Measurements from ENCODE around the gene FES. TPM values are rescaled to one million over a fixed set of nuclear protein-coding genes. Genes with fewer than 3 reads are reported as not detected.
A peak's percentile ranks its signal among the peaks of the same experiment; 100 is the strongest.

The FES gene
- total RNA-seq, 1 experiment from 2014 or later, result 6.7 TPM

DNA sequence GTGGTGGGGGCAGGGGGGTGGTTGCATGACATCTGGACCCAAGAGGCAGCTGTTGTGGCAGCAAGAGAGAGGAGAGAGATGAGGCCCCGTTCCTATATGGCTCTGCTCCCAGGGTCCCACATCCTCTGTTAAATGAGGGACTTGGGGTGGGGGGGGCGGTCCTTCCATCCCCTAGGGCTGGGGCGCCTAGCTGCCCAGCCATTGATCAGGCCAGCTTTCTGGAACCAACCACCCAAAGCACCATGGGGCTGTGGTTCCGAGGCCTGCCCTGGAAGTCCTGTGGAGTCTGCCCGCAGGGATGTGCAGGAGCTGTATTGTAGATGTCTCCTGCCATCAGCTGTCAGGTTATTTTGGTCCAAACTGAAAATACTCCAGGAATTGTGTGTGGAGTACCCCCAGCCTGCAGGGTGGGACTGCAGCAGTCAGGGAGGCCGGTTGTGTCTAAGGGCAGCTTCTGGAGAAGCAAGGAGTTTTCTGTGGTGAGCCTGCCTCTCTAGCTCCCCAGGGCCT lies 10.8 kb upstream of the FES start:
- Histone ChIP-seq H4K5ac (ENCODE audit: insufficient read length, low read depth, low read length) (no peak overlapping the region), H2BK120ac (ENCODE audit: low read depth, low read length, poor library complexity, severe bottlenecking) (no peak overlapping the region), H4K8ac (replicated peaks; ENCODE audit: insufficient read length, low read depth, low read length) (no peak overlapping the region), H4K20me1 (ENCODE audit: control insufficient read depth, insufficient read depth, insufficient read length) (no peaks in the 10 kb centered on the region), H3K18ac (ENCODE audit: insufficient read length, low read depth, low read length) (no peak overlapping the region), H3K4me2 (ENCODE audit: insufficient read depth, insufficient read length, low read length) (no peak overlapping the region), H3K56ac (ENCODE audit: insufficient read length, low read depth, low read length) (no peak overlapping the region), H3K4me1 (ENCODE audit: insufficient read depth, low read length) (peaks cover 6% of the 10 kb centered on the region; the same call in 1 of the 2 replicates), H3K4ac (ENCODE audit: low read depth, low read length) (no peak overlapping the region), H3K79me2 (ENCODE audit: insufficient read depth, low read length) (no peaks in the 10 kb centered on the region), H3K27me3 (ENCODE audit: insufficient read depth, low read length) (no peaks in the 10 kb centered on the region), H3K23ac (ENCODE audit: insufficient read length, low read depth, low read length) (no peak overlapping the region), H2BK20ac (ENCODE audit: low read depth, low read length, poor library complexity, severe bottlenecking) (no peak overlapping the region), H3K27ac (ENCODE audit: insufficient read length, low read depth, low read length) (no peak overlapping the region), H2BK15ac (ENCODE audit: low read depth, low read length) (no peak overlapping the region), H2AFZ (ENCODE audit: low read length) (no peak overlapping the region), H4K91ac (ENCODE audit: insufficient read length, low read depth, low read length) (no peak overlapping the region), H3K9me3 (ENCODE audit: control insufficient read depth, low read depth, low read length) (no peaks in the 10 kb centered on the region), H2BK5ac (ENCODE audit: insufficient read length, low read length) (no peak overlapping the region), H2AK5ac (ENCODE audit: insufficient read length, low read length) (no peak overlapping the region), H2BK12ac (ENCODE audit: insufficient read length, low read depth, low read length) (no peak overlapping the region), H3K14ac (ENCODE audit: insufficient read depth, low read length) (peak overlapping the region; percentile 58; the same call in 1 of the 2 replicates), H3T11ph (ENCODE audit: low read length) (no peak overlapping the region), H3K23me2 (ENCODE audit: insufficient read length, low read depth, low read length, poor library complexity, severe bottlenecking) (peaks cover 8% of the 10 kb centered on the region), H3K79me1 (ENCODE audit: insufficient read depth, low read depth, low read length, poor library complexity, severe bottlenecking) (peaks cover 2% of the 10 kb centered on the region), H3K9ac (ENCODE audit: extremely low read depth, insufficient read length, low read length) (no peak overlapping the region)
- H3K4me1 Mint-ChIP-seq, result peaks cover 46 to 52% of the 10 kb centered on the region in 2 experiments
- TF ChIP-seq CTCF (conservative IDR thresholded peaks at IDR 0.05), result no peak
- H3K27ac Mint-ChIP-seq, result peak overlapping the region in 1 of 3 experiments; percentile 67; a peak in 1 of 7 replicates
- H3K9me3 Mint-ChIP-seq, result peaks cover 0 to 2% of the 10 kb centered on the region in 2 experiments; a peak in 1 of 5 replicates
- DNase-seq, result peak; percentile 28
- peaks cover 15 to 24% (median 23%) of the 10 kb centered on the region in 3 experiments for H3K36me3 Mint-ChIP-seq (ENCODE audit: insufficient read depth in 1 of 3, low read depth in 3 of 3)
- peak overlapping the region in 1 of 2 experiments; percentile 81; a peak in 1 of 5 replicates for H3K4me3 Mint-ChIP-seq
- H3K27me3 Mint-ChIP-seq (ENCODE audit: low read depth), result no peaks in the 10 kb centered on the region
- no CpG with 5 or more reads among the region's 6 CpGs for WGBS (ENCODE audit: extremely low coverage, insufficient read length, low lambda C conversion rate)

All from H9 (cell line).